Parathyroid adenoma (tissue), 2 donors: Measurements from ENCODE around the gene KIFC3.
"Not testable (repeated sequence)": the region's sequence is repeated elsewhere in the genome, so short reads cannot be mapped to it uniquely, and the experiment has no call there.

Experiments used
- H2AFZ ChIP-seq: fragments of 300-600 bp; sonication (generic); one replicate; pipeline ENCODE4 v1.7.0; 2017; ENCODE audit warnings: antibody characterized with exemption, mild to moderate bottlenecking
- H3K27ac ChIP-seq: fragments of 300-600 bp; sonication (generic); one replicate; pipeline ENCODE4 v1.7.0; 2017
- H3K27me3 ChIP-seq: fragments of 300-600 bp; sonication (generic); one replicate; pipeline ENCODE4 v1.7.0; 2017; ENCODE audit warnings: low read length; ENCODE audit not compliant: control insufficient read depth, insufficient read depth
- H3K36me3 ChIP-seq: fragments of 300-600 bp; sonication (generic); one replicate; pipeline ENCODE4 v1.7.0; 2017; ENCODE audit warnings: low read length; ENCODE audit not compliant: control insufficient read depth, insufficient read depth
- H3K4me1 ChIP-seq: fragments of 300-600 bp; sonication (generic); one replicate; pipeline ENCODE4 v1.7.0; 2017; ENCODE audit warnings: control low read depth
- H3K4me2 ChIP-seq: fragments of 300-600 bp; sonication (generic); one replicate; pipeline ENCODE4 v1.7.0; 2017; ENCODE audit warnings: low read length
- H3K4me3 ChIP-seq: fragments of 300-600 bp; sonication (generic); one replicate; pipeline ENCODE4 v1.7.0; 2017; ENCODE audit warnings: low read depth, low read length
- H3K79me2 ChIP-seq: fragments of 300-600 bp; sonication (generic); one replicate; pipeline ENCODE4 v1.7.0; 2017; ENCODE audit warnings: control low read depth
- H3K9ac ChIP-seq: fragments of 300-600 bp; sonication (generic); one replicate; pipeline ENCODE4 v1.7.0; 2017; ENCODE audit warnings: mild to moderate bottlenecking
- H3K9me3 ChIP-seq: fragments of 300-600 bp; sonication (generic); one replicate; pipeline ENCODE4 v1.7.0; 2017; ENCODE audit warnings: low read length; ENCODE audit not compliant: control insufficient read depth
- CTCF ChIP-seq: fragments of 300-600 bp; sonication (generic); IDR thresholded peaks from one replicate; pipeline ENCODE4 v1.7.0; 2017; ENCODE audit warnings: antibody characterized with exemption, mild to moderate bottlenecking
- donor health status: primary hyperparathyroidism.

The KIFC3 gene

DNA sequence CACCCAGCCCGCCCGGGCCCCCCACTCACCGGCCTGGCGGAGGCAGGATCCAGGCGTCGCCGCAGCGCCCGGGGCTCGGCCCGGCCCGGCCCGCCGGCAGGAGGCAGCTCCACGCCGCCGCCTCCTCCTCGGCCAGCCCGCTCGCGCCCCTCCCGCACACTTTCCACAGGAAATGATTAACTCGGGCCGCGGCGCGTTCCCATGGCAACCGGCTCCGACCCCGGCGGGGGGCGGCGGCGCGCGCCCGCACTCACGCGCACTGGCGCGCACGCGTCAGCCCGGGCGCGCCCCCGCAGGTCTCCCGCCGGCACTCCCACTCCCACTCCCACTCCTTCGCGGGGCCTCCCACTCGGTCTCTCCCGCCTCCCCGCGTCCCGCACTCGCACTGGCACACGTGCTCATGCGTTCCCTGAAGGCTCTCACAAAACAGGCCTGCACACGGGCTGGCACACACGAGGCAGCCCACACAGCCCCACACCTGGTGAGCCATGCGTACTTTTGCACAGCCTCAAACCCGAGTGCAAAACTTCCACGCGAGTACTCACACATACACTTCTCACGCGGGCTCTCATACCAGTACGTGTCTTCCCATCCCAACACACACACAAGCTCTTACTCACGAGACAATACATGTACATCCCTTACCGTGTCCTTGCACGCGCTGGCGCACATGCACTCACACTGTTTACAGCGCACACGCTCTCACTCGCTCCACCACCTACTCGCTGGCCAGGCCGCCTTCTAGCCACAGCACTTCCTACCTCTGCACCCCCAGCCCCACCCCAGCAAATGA is at the start of gene KIFC3:
Gene KIFC3 (minus strand): TSS at position 151 of the 793 bp plus-strand sequence. CDS start 4,248 bp downstream, outside the sequence.
- Histone ChIP-seq H3K36me3 (no peaks in the 10 kb centered on the region), H3K4me2 (peak within 1 kb of the TSS; percentile 72), H3K4me1 (peaks cover 7% of the 10 kb centered on the region), H3K79me2 (no peaks in the 10 kb centered on the region), H3K27me3 (no peaks in the 10 kb centered on the region), H2AFZ (peak within 1 kb of the TSS; percentile 85), H3K4me3 (peak within 1 kb of the TSS; percentile 62), H3K9ac (peak within 1 kb of the TSS; percentile 4), H3K9me3 (no peaks in the 10 kb centered on the region), H3K27ac (peak within 1 kb of the TSS; percentile 48)
- no peak for TF ChIP-seq CTCF

DNA sequence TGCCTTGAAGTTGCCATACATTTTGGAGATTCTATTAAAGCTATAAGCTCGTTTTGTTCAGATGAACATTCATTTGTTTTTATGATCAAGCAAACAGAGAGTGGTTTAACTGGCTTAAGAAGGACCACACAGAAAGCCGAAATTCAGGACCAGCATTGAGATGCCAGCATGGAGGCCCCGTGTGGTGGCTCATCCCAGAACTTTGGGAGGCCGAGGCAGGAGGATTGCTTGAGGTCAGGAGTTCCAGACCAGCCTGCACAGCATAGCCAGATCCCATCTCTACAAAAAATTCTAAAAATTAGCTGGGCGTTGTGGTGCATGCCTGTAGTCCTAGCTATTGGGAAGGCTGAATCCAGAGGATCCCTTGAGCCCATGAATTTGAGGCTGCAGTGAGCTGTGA is 45.9 kb upstream of the KIFC3 start:
- Histone ChIP-seq H3K9ac (no peak overlapping the region), H2AFZ (no peak overlapping the region), H3K79me2 (no peaks in the 10 kb centered on the region), H3K4me2 (no peak overlapping the region), H3K27me3 (no peaks in the 10 kb centered on the region), H3K4me1 (no peaks in the 10 kb centered on the region), H3K4me3 (no peak overlapping the region), H3K36me3 (no peaks in the 10 kb centered on the region), H3K27ac (no peak overlapping the region), H3K9me3 (no peaks in the 10 kb centered on the region)
- no peak for TF ChIP-seq CTCF

DNA sequence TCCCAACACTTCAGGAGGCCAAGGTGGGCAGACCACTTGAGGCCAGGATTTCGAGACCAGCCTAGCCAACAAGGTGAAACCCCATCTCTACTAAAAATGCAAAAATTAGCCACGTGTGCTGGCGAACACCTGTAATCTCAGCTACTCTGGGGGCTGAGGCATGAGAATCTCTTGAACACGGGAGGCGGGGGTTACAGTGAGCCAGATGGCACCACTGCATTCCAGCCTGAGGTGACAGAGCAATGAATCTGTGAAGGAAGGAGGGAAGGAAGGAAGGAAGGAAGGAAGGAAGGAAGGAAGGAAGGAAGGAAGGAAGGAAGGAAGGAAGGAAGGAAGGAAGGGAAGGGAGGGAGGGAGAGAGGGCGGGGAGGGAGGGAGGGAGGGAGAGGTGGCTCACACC is 44.6 kb upstream of the KIFC3 start:
- not testable (repeated sequence) for H3K4me1 ChIP-seq, H3K36me3 ChIP-seq, H3K4me2 ChIP-seq, H3K9ac ChIP-seq, H3K79me2 ChIP-seq, H3K4me3 ChIP-seq, H3K9me3 ChIP-seq, H3K27ac ChIP-seq, H3K27me3 ChIP-seq, H2AFZ ChIP-seq

GRCh38 chr16:57846078-57846697 is 43.9 kb upstream of the KIFC3 start:
- Histone ChIP-seq H3K9ac (no peak overlapping the region), H3K79me2 (no peaks in the 10 kb centered on the region), H2AFZ (no peak overlapping the region), H3K4me3 (no peak overlapping the region), H3K27me3 (no peaks in the 10 kb centered on the region), H3K27ac (no peak overlapping the region), H3K4me2 (no peak overlapping the region), H3K9me3 (no peaks in the 10 kb centered on the region), H3K4me1 (no peaks in the 10 kb centered on the region), H3K36me3 (no peaks in the 10 kb centered on the region)
- TF ChIP-seq CTCF, result no peak

DNA sequence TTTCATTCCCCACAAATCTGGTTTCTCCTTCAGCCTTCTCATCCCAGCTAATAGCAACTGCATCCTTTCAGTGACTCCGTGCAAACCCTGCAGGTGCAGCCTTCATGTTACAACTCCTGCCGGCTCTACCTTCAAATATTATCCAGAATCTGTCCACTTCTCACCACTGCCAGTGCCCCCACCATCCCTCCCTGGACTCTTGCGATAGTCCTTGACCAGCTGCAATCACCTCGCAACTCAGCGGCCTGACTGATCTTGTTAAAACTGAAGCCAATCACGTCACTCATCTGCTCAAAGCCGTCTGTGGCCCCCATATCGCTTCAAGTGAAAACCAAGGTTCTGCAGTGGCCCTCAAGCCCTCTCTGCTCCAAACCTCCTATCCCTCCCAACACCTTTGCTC is 42.8 kb upstream of the KIFC3 start:
- H3K4me2 ChIP-seq, result no peak overlapping the region
- H2AFZ ChIP-seq, result no peak overlapping the region
- no peaks in the 10 kb centered on the region for H3K9me3 ChIP-seq
- no peaks in the 10 kb centered on the region for H3K79me2 ChIP-seq
- no peaks in the 10 kb centered on the region for H3K4me1 ChIP-seq
- H3K4me3 ChIP-seq, result no peak overlapping the region
- H3K9ac ChIP-seq, result no peak overlapping the region
- H3K36me3 ChIP-seq, result no peaks in the 10 kb centered on the region
- no peaks in the 10 kb centered on the region for H3K27me3 ChIP-seq
- no peak for TF ChIP-seq CTCF
- H3K27ac ChIP-seq, result no peak overlapping the region
